HG03095 (cell line): Measurements from ENCODE around the gene LILRB1.
"Not testable (repeated sequence)": the region's sequence is repeated elsewhere in the genome, so short reads cannot be mapped to it uniquely, and the experiment has no call there.

Experiments used
- ATAC-seq: cut with Tn5 transposase; IDR thresholded peaks from one replicate; pipeline ENCODE4 v1.9.1; 2021; ENCODE audit warnings: moderate library complexity; ENCODE audit not compliant: unreplicated experiment

The LILRB1 gene

GRCh38 chr19:54630262-54630661 lies at the start of gene LILRB1:
TSS of gene LILRB1 (plus strand) at chr19:54630484. CDS start at chr19:54631074, 590 bp downstream.
- ATAC-seq, result not testable (repeated sequence)

DNA sequence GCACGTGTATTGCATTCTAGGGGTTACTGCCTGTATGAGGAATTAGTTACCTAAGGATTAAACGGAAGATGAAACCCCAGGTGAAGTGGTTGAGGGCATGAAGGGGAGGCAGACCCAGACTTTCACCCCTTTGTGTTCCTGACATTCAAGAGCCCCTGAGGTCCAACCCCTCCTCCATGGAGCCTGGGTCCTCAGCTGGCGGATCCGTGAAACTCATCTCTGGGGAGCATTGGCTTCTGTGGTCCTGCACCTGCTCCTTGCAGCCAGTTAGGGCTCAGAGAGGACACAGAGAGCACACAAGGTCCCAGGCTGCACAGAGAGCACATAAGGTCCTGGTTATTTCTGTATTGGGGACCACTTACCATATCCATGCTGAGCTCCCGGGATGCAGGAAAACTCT lies 43.9 kb upstream of the LILRB1 start:
- ATAC-seq, result no peak

DNA sequence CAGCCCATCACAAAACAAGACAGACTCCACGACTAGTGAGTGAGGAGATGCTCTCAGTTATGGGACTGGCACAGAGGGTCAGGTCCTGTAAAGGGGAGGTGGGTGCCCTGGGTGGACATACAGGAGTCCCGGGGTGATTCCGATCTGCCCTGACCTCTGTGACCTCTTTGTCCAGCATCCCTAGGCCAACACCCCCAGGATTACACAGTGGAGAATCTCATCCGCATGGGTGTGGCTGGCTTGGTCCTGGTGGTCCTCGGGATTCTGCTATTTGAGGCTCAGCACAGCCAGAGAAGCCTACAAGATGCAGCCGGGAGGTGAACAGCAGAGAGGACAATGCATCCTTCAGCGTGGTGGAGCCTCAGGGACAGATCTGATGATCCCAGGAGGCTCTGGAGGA lies 43.3 kb upstream of the LILRB1 start:
- no peak for ATAC-seq

- ATAC-seq, result not testable (repeated sequence)
Observed at GRCh38 chr19:54593445-54593844, 36.8 kb upstream of the LILRB1 start, which contains the start of gene LILRA1. TSS of gene LILRA1 (plus strand) at chr19:54593632. CDS start at chr19:54594245, 613 bp downstream.

DNA sequence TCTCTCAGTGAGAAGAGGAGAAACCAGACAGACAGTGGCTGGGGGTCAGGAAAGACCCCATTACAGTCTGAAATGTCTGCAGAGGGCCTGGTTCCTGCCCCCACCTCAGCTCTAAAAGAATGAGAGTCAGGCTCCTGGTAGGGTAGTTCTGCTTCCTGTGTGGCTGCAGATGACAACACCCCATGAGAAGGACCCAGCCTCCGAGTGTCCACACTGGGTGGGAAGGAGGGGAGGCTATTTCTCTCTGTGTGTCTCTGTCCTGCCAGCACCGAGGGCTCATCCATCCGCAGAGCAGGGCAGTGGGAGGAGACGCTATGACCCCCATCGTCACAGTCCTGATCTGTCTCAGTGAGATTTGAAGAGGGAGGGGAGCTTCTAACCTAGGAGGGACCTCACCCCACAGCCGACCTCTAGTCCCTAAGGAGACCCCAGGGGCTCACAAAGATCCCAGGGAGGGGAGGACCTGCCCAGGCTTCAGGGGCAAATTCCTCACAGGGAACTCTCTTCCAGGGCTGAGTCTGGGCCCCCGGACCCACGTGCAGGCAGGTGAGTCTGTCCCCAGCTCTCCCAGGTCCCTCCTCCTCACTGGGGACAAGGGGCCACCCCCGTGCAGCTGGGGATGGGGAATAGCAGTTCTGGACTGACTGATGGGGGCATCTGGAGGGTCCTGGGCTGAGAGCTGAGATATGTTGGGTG lies 36.2 kb upstream of the LILRB1 start:
- ATAC-seq, result not testable (repeated sequence)

DNA sequence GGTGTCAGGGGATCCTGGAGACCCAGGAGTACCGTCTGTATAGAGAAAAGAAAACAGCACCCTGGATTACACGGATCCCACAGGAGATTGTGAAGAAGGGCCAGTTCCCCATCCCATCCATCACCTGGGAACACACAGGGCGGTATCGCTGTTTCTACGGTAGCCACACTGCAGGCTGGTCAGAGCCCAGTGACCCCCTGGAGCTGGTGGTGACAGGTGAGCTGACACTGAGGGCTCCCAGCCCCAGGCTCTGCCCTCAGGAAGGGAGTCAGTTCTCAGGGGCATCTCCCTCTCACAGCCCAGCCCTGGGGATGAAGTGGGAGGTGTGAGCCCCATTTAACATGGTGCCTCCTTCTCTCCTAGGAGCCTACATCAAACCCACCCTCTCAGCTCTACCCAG lies 35.5 kb upstream of the LILRB1 start:
- no peak for ATAC-seq

DNA sequence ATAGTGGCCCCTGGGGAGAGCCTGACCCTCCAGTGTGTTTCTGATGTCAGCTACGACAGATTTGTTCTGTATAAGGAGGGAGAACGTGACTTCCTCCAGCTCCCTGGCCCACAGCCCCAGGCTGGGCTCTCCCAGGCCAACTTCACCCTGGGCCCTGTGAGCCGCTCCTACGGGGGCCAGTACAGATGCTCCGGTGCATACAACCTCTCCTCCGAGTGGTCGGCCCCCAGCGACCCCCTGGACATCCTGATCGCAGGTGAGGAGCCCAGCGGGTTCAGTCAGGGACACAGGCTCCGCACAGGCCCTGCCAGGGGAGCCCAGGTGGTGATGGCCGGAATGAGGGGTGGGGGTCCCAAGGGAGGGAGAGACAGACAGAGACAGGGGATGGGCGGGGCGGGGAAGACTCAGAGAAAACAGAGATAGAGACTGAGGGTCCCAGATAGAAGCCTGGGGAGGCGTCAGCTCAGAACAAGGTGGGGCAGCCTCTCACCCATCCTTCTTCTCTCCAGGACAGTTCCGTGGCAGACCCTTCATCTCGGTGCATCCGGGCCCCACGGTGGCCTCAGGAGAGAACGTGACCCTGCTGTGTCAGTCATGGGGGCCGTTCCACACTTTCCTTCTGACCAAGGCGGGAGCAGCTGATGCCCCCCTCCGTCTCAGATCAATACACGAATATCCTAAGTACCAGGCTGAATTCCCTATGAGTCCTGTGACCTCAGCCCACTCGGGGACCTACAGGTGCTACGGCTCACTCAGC lies 34.4 kb upstream of the LILRB1 start:
- ATAC-seq, result not testable (repeated sequence)

GRCh38 chr19:54600212-54600611 lies 30.1 kb upstream of the LILRB1 start:
- ATAC-seq, result no peak

DNA sequence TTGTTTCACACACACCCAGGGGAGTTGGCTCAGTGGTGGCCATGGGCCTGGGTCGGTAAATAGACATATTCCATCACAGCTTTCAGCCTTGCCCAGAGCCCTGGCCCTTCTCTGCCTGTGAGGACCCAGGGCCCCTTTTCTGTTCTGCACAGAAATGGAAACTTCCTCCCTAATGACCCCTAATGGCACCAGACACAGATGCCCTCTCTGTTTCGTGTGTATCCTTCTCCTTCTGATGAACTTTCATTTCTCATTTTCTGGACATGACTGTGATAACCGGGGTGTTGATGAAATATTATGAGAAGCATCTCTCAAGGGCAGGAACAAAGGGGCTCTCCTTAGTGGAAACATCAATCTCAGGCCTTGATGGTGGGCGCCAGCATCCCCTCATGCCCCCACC lies 24.1 kb upstream of the LILRB1 start:
- no peak for ATAC-seq

DNA sequence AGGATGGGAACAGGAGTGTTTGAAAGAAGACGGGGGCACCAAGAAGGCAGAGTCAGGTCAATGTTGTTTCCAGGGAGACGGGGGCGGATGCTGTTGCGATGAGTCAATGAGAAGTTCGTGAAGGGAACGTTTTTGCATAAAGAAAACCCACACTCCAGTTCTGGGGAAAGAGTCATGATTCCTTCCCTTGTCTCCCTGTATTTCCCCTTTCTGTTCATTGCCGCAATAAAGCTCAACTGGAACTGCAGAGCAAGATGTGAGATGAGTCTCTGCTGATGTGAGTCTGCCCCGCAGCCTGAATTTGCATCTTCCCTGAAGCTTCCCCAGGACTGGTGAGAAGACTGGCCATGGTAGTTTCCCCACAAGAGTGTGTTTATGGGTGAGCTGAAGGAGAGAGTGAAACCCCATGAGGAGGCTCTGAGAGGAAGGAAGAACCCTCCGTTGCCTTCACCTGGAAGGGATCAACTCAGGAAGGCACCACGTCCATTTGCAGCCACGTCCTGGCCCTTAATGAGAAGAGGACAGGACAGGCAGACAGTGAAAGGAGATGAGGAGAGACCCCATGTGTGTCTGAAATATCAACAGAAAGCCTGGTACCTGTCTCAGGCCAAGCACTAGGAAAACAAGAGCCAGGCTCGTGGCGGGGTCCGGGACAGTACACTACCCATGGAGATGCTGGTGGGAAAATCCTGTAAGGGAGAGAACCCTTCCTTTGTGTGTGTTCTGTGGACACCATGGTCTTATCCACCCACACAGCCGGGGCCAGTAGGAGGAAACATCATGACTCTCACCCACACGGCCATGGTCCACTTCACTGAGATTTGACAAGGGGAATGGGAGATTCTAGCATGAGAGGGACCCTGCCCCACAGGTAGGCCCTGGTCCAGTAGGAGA lies 23.1 kb upstream of the LILRB1 start:
- no peak for ATAC-seq

GRCh38 chr19:54607785-54608150 lies 22.5 kb upstream of the LILRB1 start:
- no peak for ATAC-seq

GRCh38 chr19:54608205-54608604 lies 22.1 kb upstream of the LILRB1 start:
- no peak for ATAC-seq

DNA sequence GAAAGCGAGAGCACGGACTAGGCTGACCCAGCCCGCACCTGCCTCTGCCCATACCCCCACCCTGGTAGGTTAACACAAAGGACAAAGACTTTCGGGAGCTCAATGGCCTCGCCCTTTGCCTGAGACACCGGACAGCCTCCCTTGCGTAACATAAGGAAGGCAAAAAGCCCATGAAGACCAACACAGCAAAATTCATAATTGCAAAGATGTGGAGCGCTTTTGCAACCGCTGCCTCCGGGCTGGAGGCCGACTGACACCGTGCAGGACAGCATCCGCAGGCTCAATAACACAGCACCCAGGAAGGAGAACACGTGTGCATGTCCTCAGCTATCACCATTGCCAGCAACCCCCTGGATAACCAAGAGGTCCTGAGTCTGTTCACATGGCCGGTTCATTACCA lies 21.5 kb upstream of the LILRB1 start:
- no peak for ATAC-seq

DNA sequence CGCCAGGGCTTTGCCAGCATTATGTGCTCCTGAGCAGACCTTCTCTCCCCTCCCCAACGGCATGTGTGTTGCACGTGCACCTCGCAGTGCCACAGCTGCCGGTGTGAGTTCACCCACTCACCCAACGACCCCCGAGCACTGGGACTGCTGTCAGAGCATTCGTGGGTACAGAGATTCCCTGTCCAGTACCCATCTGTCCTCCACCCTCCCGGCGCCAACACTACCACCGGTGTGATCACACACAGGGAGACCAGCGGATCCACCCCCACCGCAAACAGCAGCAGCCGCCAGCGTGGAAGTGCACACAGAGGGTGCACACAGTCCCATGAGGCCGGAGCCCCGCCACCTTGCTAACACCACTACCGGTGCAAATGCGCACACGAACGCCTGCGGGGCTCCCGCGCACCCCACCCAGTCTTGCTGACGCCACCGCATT lies 20.9 kb upstream of the LILRB1 start:
- ATAC-seq, result no peak

- ATAC-seq, result no peak
Observed at GRCh38 chr19:54612428-54612827, 17.9 kb upstream of the LILRB1 start.

DNA sequence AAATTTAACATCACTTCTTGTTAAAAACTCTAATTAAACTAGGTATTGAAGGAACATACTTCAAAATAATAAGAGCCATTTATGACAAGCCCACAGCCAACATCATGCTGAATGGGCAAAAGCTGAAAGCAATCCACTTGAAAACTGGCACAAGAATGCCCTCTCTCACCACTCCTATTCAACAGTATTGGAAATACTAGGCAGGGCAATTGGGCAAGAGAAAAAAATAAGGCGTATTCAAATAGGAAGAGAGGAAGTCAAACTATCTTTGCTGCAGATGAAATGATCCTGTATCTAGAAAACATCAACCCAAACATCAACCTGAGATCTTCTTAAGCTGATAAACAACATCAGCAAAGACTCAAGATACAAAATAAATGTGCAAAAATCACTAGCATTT lies 15.6 kb upstream of the LILRB1 start:
- no peak for ATAC-seq

- ATAC-seq, result no peak
Observed at GRCh38 chr19:54616057-54616456, 14.2 kb upstream of the LILRB1 start.

GRCh38 chr19:54616821-54617560 lies 13.3 kb upstream of the LILRB1 start:
- ATAC-seq, result peak; percentile 83

- ATAC-seq, result no peak
Observed at GRCh38 chr19:54620464-54620863, 9.8 kb upstream of the LILRB1 start.

GRCh38 chr19:54622431-54622830 lies 7.9 kb upstream of the LILRB1 start:
- ATAC-seq, result no peak

GRCh38 chr19:54624234-54624633 lies 6.0 kb upstream of the LILRB1 start:
- ATAC-seq, result not testable (repeated sequence)
